HuH-7.5 (cell line): ENCODE data around the gene TMEM121B.

Experiments used
- DNase-seq: peaks from one replicate; pipeline ENCODE4 v3.0.0; 2011; ENCODE audit warnings: low spot score

Gene TMEM121B

DNA sequence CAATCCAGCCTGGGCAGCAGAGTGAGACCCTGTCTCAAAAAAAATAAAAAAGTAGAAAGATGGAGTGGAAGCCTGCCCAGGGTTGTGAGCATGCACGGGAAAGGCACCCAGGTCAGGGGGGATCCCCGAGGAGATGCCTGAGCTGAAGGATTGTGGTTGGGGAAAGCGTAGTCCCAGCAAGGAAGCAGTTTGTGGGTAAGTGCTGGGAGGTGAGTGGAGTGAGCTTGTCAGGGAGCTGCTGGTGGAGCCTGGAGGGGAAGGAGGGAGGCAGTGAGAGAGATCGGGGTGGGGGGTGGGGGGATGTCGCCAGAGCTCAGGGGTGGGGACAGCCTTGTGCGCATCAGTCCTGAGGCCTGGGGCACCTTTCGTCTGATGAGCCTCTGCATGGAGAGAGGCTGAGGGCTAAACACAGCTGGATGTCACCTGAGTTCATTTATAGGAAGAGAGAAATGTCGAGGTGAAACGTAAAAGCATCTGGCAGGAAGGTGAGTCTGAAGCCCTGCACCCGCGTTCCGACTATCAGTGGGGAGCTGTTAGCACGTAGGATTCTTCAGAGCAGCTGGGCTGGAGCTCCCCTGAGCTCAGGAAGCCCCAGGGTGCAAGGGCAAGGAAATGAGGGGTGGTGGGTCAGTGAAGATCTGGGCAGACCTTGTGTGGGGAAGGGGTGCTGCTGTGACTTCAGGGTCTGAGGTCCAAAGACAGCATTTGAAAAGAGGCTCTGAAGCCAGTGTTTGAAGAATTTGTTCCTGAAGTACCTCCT lies 10.2 kb downstream of the TMEM121B start:
- no peak for DNase-seq

DNA sequence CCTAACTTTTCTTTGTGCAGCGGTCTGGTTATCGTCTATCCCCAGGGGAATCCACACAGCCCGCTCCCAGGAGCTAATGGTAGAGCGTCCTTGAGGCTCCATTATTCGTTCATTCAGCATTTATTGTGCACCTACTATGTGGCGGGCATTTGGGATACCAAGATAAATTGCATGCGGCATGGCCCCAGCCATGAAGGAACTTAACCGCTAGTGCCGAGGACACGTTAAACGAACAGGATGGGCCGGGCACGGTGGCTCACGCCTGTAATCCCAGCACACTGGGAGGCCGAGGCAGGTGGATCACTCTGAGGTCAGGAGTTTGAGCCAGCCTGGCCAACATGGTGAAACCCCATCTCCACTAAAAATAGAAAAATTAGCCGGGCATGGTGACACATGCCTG lies 11.2 kb downstream of the TMEM121B start:
- no peak for DNase-seq

GRCh38 chr22:17109113-17109865 lies 11.9 kb downstream of the TMEM121B start:
- DNase-seq, result no peak

DNA sequence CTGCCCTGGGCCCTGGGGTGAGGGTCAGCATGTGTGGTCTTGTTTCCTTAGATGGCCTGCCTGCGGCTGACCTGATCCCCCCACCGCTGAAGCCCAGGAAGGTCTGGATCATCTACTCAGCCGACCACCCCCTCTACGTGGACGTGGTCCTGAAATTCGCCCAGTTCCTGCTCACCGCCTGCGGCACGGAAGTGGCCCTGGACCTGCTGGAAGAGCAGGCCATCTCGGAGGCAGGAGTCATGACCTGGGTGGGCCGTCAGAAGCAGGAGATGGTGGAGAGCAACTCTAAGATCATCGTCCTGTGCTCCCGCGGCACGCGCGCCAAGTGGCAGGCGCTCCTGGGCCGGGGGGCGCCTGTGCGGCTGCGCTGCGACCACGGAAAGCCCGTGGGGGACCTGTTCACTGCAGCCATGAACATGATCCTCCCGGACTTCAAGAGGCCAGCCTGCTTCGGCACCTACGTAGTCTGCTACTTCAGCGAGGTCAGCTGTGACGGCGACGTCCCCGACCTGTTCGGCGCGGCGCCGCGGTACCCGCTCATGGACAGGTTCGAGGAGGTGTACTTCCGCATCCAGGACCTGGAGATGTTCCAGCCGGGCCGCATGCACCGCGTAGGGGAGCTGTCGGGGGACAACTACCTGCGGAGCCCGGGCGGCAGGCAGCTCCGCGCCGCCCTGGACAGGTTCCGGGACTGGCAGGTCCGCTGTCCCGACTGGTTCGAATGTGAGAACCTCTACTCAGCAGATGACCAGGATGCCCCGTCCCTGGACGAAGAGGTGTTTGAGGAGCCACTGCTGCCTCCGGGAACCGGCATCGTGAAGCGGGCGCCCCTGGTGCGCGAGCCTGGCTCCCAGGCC lies 12.7 kb downstream of the TMEM121B start:
- DNase-seq, result no peak

DNA sequence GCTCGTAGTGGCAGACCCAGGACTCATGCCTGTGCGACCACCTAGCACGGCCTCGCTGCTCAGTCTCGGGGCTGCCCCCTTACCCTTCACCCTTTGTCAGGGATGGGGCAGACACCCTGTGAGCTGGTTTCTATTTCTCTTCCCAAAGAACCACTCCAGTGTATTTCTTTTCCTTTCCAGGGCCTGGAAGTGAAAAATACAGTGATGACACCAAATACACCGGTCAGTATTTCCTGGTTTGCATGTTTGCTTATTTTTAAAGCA lies 13.7 kb downstream of the TMEM121B start:
- no peak for DNase-seq

DNA sequence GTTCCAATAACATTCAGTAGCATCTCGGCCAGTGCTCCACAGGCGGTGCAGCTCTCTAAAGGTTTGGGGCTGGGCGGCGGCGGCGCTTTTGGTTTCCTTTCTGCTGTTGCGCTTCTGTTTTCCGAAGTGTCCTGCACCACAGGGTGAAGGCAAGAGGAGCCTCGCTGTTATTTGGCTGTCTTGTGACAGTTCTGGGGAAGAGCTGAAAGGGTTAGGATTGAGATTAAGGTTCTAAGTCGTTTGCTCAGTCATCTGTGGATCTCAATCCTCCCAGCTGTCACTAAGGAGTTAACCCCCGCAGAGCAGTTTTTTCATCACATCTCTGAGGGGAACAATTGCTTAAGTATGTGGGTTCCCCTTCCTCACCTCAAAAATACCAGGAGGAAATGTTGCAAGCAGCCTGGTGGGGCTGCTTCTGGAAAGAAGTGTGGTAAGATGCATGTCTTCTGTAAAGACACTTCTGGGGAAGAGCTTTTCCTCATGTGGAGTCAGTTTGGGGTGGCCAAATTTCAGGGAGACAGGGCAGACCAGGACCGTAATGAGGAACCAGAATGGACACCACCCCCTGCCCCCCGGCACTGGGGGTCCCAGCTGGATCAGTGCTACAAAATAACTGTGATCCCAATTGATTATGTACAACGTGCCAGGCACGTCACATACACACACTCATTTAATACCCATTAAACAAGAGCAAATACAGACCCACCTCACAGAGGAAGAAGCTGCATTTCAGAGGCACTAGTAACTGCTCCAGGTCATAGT lies 14.2 kb downstream of the TMEM121B start:
- DNase-seq, result no peak

DNA sequence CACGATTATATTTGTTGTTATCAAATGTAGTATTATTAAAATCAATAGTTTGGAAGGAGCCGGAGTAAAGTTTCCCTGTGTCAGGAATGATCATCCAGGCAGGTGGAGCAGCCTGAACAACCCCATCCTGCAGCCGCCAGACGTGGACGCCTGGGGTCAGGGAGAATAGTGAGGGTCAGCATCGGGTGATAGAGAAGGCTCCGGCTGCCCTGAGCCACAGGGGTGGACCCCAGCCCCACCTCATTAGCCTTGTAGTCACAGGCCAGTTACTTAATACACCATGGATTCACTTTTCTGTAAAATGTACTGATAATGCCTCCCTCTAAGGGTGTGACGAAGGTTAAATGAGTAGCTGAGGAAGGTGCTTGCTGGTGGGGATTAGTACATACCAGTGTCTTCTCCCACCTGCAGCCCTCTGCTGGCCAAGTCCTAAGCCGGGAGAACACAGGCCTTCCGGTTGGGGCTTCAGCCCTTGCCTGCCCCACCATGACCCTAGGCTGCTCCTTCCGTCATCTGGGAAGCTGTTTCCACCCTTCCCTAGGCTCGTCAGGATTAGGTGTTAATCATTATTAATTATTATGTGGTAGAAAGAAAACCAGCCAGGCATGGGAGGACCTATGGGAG lies 14.9 kb downstream of the TMEM121B start:
- DNase-seq, result no peak

- no peak for DNase-seq
Measured at GRCh38 chr22:17105143-17106129, 15.7 kb downstream of the TMEM121B start.

DNA sequence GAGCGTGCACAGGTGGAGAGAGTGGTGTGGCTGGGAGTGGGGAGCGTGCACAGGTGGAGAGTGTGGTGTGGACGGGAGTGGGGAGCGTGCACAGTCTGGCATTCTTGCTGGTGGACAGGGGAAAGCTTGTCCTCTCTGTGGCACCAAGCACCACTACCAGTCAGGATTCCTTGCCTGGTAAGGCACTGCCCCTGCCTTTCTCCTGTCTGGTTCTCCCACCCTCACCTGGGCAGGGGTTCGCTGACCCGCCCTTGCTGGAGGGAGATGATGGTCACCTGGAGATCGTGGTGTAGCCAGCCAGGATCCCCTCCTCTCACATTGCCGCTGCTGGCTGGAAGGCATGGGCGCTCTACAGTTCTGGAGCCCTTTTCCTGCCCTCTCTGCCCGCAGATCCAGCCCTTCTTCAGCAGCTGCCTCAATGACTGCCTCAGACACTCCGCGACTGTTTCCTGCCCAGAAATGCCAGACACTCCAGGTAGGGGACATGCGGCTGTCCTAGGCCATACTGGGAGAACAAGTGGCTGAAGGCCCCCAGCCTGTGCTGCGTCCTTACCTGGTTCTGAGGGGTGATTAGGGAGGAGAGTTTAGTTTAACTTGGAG lies 16.7 kb downstream of the TMEM121B start:
- DNase-seq, result no peak

DNA sequence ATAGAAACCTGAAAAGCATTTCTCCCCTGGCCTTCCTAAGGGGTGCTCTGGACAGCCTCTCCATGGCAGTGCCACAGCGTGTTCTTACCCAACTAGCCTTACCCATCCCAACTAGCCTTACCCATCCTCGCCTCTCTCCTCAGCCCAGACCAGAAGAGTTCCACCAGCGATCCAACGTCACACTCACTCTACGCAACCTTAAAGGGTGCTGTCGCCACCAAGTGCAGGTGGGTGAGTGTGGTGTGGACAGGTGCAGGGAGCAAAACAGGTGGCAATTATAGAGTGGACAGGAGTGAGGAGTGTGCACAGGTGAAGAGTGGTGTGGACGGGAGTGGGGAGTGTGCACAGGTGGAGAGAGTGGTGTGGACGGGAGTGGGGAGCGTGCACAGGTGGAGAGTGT lies 17.8 kb downstream of the TMEM121B start:
- DNase-seq, result no peak

GRCh38 chr22:17102297-17102667 lies 18.9 kb downstream of the TMEM121B start:
- no peak for DNase-seq

GRCh38 chr22:17101475-17102296 lies 19.5 kb downstream of the TMEM121B start:
- no peak for DNase-seq

DNA sequence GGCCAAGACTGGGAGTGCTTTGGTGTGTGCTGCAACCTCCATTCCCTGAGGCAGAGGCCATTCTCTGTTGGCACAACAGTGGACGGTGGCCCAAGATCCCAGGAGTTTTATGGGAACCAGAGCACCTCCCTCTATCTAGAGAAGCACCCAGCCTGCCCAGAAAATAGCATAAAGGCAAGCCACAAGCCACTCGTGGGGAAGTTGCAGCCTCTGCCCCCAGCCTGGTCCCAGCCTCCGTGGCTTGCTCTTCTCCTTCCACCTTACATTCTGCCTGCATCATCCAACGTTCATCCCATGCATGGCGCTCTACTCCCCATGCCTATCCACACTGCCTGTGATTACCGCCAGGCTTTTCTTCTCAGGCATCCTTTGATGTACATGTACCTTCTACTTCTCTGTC lies 20.5 kb downstream of the TMEM121B start:
- no peak for DNase-seq

- no peak for DNase-seq
Measured at GRCh38 chr22:17098379-17098819, 22.8 kb downstream of the TMEM121B start.

DNA sequence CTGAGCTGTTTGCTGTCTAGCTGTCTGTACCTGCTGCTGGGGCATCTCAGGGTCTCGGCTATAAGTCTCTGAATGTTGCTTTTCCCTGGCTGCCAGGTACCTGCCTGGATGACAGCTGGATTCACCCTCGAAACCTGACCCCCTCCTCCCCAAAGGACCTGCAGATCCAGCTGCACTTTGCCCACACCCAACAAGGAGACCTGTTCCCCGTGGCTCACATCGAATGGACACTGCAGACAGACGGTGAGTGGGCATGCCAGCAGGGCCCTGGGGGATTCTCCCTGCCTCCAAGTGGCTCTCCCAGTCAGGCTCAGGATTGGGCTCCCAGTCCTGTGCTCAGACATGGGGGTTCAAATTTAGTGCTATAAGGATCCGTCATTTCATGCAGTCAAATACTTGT lies 23.5 kb downstream of the TMEM121B start:
- no peak for DNase-seq

DNA sequence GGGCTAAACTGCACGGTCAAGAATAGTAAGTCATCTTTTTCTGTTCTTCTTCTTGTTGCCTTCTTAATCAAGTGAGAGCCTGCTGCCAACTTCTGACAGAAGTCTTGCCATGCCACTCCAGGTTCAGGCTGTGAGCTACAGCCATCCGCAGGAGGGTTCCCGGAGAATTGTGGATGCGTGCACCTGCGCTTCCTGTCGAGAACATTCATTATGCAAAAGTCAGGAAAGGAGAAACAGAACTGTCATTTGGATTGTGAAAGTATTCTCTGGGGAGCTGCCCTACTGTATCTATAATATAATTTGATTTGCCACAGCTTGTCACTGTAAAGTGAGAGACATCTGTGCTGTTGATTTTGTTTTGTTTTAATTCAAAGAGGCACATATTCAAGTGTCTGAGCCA lies 24.1 kb downstream of the TMEM121B start:
- DNase-seq, result no peak

DNA sequence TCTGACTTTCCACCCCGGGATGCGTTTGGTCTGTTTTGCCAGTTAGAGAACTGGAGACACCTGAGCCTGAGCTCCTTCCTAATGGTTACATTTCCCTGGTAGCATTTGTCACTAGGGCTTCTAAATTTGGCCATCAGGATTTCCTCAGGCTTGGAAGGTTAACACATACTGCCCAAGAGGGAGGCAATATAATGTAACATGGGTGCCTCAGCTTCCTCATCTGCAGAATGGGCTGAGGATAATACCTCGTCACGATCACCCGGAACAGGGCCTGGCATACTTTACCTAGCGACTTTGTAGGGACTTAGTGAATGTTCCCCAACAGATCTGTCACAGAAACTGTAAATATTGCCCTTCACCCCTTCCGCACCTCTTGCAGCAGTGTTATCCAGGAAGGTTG lies 25.1 kb downstream of the TMEM121B start:
- no peak for DNase-seq

GRCh38 chr22:17095538-17095937 lies 25.6 kb downstream of the TMEM121B start:
- peak; percentile 70 for DNase-seq

DNA sequence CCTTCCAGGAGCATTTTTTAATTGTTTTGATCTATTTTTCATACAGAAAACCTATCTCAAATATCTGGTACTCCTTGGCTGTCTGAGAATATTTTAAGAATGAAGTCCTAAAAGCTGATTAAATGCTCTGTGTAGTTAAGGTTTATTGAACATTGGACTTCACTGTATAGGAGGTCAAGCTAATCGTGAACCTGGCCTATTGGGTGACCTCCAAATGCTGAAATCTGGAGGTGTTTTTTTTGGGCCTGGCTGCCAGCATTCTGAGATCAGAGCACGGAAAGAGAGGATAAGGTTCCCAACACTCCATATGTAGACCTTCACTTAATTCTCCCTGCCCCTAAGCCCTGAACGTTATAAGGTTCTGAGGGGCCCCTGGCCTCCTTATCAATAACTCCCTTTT lies 28.1 kb downstream of the TMEM121B start:
- no peak for DNase-seq
